T-helper 1 cell treated with Interleukin-12 subunit alpha and Interleukin-12 subunit beta and Interleukin-4 antibody, amounts not matched to agents 30 μg/mL and 1 μg/mL, for 36 hours (primary cell): Measurements from ENCODE around the gene BCL2L11.

Experiments
- H3K27ac Mint-ChIP-seq: one replicate; pipeline ENCODE4 v1.8.0; 2021; ENCODE audit warnings: mild to moderate bottlenecking, mixed read lengths
- H3K27me3 Mint-ChIP-seq: one replicate; pipeline ENCODE4 v1.8.0; 2021; ENCODE audit warnings: low read depth, mixed read lengths
- H3K36me3 Mint-ChIP-seq: one replicate; pipeline ENCODE4 v1.8.0; 2021; ENCODE audit warnings: low read depth, mixed read lengths
- H3K4me1 Mint-ChIP-seq: one replicate; pipeline ENCODE4 v1.8.0; 2021; ENCODE audit warnings: low read depth, mixed read lengths
- H3K4me3 Mint-ChIP-seq: one replicate; pipeline ENCODE4 v1.8.0; 2021; ENCODE audit warnings: mild to moderate bottlenecking, moderate library complexity, mixed read lengths
- H3K9me3 Mint-ChIP-seq: one replicate; pipeline ENCODE4 v1.8.0; 2021; ENCODE audit warnings: mixed read lengths

The BCL2L11 gene

DNA sequence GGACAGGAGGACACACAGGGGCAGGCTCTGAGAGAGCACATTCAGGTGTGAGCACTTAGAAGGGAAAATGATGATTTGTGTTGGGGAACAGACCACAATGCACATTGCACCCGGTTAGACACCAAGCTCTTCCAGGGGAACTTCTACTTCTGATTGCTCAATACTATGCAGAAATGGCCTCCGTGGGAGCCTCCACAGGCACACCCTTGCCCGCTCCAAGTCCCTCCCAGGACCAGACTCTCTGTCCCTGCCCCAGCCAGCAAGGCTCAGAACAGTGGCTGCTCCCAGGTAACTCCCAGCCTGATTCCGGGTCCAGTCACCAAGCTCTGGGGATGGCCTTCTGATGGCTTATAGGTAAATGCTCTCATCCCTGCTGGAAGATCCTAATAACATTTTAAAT is 56.2 kb downstream of the BCL2L11 start:
- Mint-ChIP-seq H3K36me3 (no peaks in the 10 kb centered on the region), H3K27me3 (peaks cover 57% of the 10 kb centered on the region), H3K27ac (no peak overlapping the region)

DNA sequence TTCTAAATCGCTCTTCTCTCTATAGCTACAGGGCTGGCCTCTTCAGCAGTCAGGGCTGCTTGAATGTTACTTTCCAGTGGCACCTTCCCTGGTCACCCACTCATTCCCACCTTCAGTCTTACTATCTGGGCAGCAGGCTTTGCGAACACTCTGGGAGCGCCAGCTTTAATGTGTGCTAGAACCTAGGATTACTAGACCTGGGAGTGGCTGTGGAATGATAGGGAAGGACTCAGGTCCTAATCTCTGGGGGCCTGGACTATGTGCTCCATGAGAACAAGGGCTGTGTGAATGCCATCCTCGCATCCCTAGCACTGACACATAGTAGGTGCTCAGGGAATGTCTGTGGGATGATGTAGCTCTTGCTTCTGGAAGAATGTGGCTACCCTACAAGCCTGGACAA is 57.6 kb downstream of the BCL2L11 start:
- H3K4me1 Mint-ChIP-seq, result peaks cover 6% of the 10 kb centered on the region
- H3K36me3 Mint-ChIP-seq, result no peaks in the 10 kb centered on the region
- no peak overlapping the region for H3K27ac Mint-ChIP-seq
- H3K27me3 Mint-ChIP-seq, result peaks cover 55% of the 10 kb centered on the region
- H3K9me3 Mint-ChIP-seq, result no peaks in the 10 kb centered on the region
- no peak overlapping the region for H3K4me3 Mint-ChIP-seq

More for the DNA sequence above, 56.2 kb downstream of the BCL2L11 start:
- peaks cover 7% of the 10 kb centered on the region for H3K4me1 Mint-ChIP-seq
- H3K9me3 Mint-ChIP-seq, result no peaks in the 10 kb centered on the region
- H3K4me3 Mint-ChIP-seq, result no peak overlapping the region

DNA sequence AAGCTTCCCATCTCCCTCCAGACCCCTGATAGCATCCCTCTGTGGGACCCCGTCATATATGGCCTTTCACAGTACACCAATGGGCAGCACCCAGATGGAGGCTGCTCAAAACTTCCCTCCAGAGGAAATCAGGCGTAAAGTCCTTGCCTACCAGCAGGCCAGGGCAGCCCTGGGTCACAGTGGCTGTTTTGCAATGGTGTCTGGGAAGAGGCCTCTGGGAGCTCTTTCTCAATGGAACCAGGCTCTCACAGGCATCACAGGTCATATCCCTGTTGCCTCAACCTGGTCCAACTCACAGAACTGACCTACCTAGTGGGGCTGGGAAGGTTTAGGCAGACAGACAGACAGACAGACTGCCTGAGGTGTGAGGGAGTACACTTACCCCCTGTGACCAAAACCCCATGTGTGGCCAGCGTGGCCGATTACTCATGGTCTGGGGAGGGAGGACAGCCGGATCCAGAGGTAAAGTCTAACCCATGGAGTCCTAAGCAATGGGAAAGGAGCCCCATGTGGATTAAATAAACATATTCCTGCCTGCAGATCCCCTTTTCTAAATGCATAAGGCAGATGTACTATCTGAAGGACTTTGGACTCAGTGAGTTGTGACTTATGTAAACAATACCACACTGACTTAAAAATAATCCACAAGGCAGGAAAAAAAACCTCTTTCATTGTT is 58.2 kb downstream of the BCL2L11 start:
- Mint-ChIP-seq H3K36me3 (no peaks in the 10 kb centered on the region), H3K27ac (no peak overlapping the region), H3K9me3 (no peaks in the 10 kb centered on the region), H3K4me3 (no peak overlapping the region), H3K4me1 (peaks cover 6% of the 10 kb centered on the region), H3K27me3 (peaks cover 52% of the 10 kb centered on the region)

DNA sequence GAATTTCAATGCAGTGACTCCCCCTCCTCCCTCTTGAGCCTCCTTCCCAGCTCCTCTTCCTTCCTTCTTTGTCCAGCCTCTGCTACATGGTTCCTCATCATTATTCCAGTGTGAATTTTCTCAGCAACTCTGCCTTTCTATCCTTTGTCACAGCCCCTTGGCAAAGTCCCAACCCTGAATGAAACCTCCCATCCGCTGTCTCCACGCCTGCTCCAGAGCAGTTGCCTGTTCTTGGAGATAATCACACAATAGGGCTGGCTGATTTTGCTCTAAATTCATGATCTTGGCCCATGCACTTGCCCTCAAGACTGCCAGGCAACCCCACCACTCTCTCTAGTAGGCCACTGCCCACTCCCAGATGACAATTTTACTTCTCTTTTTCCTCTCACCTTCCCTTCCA is 61.4 kb downstream of the BCL2L11 start:
- no peaks in the 10 kb centered on the region for H3K4me1 Mint-ChIP-seq
- H3K9me3 Mint-ChIP-seq, result no peaks in the 10 kb centered on the region
- H3K27me3 Mint-ChIP-seq, result peaks cover 40% of the 10 kb centered on the region
- H3K4me3 Mint-ChIP-seq, result no peak overlapping the region
- H3K36me3 Mint-ChIP-seq, result no peaks in the 10 kb centered on the region
- no peak overlapping the region for H3K27ac Mint-ChIP-seq

DNA sequence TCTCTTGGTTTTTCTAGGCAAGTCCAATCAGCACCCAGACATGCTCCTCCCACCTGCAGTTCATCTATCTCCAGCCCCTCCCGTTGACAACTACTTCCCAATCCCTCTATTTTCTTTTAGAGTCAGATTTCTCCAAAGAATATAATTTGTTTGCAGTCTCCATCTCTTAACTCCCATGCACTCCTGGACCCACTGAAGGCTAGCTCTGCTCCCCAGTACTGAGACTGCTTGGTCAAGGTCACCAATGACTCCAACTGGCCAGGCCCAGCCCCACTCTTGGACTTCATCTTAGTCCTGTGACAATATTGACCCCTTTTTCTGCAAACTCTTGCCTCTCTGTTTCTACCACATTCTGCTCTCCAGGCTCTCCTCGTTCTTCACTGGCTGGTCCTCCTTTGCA is 62.0 kb downstream of the BCL2L11 start:
- peaks cover 36% of the 10 kb centered on the region for H3K27me3 Mint-ChIP-seq
- H3K9me3 Mint-ChIP-seq, result no peaks in the 10 kb centered on the region
- H3K36me3 Mint-ChIP-seq, result no peaks in the 10 kb centered on the region
- no peak overlapping the region for H3K4me3 Mint-ChIP-seq
- H3K27ac Mint-ChIP-seq, result no peak overlapping the region
- H3K4me1 Mint-ChIP-seq, result no peaks in the 10 kb centered on the region

DNA sequence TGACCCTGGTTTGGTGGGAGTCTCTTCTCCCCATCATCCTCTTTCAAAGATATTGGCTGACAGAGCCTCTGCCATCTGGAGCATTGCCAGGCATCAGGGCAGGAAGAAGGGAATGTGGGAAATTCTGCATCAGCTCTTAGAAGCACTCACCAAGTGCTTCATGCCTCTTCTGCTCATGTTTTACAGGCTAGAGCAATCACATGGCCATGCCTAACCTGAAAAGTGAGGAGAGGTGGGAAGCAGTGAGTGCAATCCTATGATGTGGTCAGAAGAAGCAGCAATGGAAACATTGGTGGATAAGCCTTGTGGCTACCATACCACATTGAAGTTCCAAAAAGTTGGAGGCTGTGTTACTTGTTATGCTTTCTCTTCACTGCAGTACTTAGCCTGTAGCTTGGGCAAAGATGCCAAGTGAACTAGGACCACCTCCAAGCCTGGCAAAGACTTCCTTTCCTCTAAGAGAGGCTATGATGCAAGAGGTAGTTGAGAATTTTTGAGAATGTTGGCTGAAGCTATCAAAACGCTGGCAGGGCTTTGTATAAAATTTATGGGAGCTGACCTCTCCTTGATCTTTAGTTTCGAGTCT is 64.1 kb downstream of the BCL2L11 start:
- Mint-ChIP-seq H3K4me3 (no peak overlapping the region), H3K9me3 (no peaks in the 10 kb centered on the region), H3K4me1 (no peaks in the 10 kb centered on the region), H3K36me3 (no peaks in the 10 kb centered on the region), H3K27ac (no peak overlapping the region), H3K27me3 (peaks cover 26% of the 10 kb centered on the region)

DNA sequence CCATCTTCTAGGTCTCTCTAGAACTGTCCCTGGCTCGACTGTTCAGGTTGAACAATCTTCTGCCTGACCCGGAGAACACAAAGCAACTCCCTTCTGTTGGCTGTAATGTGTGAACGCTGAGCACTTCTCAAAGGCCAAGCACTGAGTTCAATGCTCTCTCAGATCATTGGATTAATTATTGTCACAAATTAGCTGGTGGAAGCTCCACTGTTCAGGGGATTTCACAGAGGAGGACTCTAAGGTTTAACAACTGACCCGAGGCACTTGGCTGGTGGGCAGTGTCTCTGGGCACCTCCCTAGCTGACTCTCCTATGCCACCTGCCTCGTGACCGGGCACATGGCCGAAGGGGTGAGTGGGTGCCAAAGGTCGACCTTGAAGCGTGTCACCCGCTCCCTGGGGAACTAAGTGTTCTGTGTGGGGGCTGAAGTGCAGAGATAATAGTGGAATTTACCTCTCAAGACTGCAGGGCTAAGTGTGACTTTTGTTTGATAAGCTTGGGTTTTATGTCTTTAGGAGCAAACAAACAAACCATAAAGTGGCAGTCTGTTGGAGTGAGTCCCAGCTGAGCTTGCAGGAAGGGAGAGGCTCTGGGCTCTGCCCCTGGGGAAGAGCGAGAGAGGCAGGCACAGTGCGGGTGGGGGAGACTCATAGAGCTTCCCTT is 64.8 kb downstream of the BCL2L11 start:
- Mint-ChIP-seq H3K4me1 (no peaks in the 10 kb centered on the region), H3K36me3 (no peaks in the 10 kb centered on the region), H3K27ac (no peak overlapping the region), H3K9me3 (no peaks in the 10 kb centered on the region), H3K4me3 (no peak overlapping the region), H3K27me3 (peaks cover 22% of the 10 kb centered on the region)

DNA sequence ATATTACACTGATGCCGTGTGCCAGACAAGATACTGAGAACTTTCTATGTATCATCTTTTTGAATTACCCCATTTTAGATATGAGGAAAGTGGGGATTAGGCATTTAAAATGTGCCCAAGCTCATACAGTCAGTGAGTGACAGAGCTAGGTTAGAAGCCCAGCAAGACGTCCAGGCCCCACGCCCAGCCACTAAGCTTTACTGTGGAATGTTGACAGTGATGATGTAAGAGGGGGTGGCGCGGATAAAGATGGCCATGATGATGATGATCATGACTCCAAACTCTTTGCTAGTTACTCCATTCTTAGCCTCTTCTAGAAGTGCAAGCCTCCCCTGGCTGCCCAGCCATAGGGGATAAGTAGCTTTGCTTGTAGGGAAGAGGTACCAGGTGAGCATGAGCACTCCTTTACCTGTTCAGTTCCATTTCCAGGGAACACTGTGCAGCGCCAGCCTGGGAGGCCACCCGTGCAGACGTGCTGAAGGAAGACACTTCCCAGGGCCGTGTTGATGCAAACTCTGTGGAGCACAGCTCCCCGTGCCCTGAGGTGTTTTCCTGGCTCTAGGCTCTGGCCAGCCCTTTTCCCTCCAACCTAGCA is 65.5 kb downstream of the BCL2L11 start:
- peaks cover 16% of the 10 kb centered on the region for H3K27me3 Mint-ChIP-seq
- no peak overlapping the region for H3K27ac Mint-ChIP-seq
- no peak overlapping the region for H3K4me3 Mint-ChIP-seq
- H3K36me3 Mint-ChIP-seq, result no peaks in the 10 kb centered on the region
- no peaks in the 10 kb centered on the region for H3K4me1 Mint-ChIP-seq
- H3K9me3 Mint-ChIP-seq, result no peaks in the 10 kb centered on the region

DNA sequence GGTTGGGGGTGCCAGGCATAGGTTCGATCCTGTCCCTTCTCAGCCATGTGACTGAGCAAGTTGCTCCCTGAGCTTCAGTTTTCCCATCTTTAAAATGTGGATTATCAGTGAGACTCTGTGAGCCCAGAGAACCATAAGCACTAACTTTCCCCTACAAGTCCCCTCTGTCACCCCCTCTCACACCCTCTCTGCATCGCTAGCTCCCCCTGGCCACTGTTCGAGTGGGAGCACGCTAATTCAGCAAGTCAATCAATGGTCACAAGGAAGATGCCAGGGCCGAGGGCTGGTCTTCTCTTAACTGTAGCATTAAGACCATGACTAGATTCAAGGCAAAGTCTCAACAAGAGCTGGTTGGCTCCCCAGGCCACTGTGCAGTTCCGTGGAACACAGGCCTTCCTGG is 66.2 kb downstream of the BCL2L11 start:
- no peak overlapping the region for H3K4me3 Mint-ChIP-seq
- H3K36me3 Mint-ChIP-seq, result no peaks in the 10 kb centered on the region
- no peak overlapping the region for H3K27ac Mint-ChIP-seq
- no peaks in the 10 kb centered on the region for H3K4me1 Mint-ChIP-seq
- no peaks in the 10 kb centered on the region for H3K9me3 Mint-ChIP-seq
- H3K27me3 Mint-ChIP-seq, result peaks cover 18% of the 10 kb centered on the region

DNA sequence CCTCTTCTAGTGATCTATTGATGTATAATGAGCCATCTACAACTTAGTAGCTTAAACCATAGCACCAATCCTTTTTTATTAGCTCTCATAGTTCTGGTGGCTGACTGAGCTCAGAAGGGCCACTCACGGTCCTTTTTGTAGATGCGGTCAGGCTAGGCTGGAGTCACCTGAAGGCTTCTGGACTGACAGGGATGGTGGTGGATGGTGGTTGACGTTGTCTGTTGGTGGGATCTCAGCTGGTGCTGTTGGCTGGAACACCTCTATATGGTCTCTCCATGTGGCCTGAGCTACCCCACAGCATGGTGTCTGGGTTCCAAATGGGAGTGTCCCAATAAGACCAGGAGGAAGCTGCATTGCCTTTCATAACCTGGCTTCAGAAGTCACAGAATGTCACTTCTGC is 68.0 kb downstream of the BCL2L11 start:
- Mint-ChIP-seq H3K36me3 (peaks cover 1% of the 10 kb centered on the region), H3K27ac (no peak overlapping the region), H3K4me3 (no peak overlapping the region), H3K4me1 (no peaks in the 10 kb centered on the region), H3K9me3 (no peaks in the 10 kb centered on the region), H3K27me3 (peaks cover 24% of the 10 kb centered on the region)

DNA sequence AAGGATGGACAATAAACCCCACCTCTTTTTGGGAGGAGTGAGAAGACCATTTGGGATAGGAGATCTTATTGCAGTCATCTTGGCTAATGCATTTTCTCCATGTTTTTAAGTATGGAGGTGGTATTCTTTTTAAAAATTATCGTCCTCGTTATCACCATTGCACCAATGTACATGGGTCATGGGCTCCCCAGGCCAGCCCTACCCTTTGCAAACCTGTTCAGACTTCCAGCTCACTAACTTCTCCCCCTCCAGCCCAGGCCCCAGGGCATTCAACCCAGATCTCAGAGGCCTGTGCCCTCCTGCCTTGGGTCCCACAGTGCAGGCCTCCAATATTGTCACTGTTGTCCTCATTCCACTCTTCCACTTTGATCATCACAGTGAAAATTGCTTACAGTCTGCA is 68.4 kb downstream of the BCL2L11 start:
- H3K36me3 Mint-ChIP-seq, result peaks cover 2% of the 10 kb centered on the region
- H3K9me3 Mint-ChIP-seq, result no peaks in the 10 kb centered on the region
- H3K27ac Mint-ChIP-seq, result no peak overlapping the region

DNA sequence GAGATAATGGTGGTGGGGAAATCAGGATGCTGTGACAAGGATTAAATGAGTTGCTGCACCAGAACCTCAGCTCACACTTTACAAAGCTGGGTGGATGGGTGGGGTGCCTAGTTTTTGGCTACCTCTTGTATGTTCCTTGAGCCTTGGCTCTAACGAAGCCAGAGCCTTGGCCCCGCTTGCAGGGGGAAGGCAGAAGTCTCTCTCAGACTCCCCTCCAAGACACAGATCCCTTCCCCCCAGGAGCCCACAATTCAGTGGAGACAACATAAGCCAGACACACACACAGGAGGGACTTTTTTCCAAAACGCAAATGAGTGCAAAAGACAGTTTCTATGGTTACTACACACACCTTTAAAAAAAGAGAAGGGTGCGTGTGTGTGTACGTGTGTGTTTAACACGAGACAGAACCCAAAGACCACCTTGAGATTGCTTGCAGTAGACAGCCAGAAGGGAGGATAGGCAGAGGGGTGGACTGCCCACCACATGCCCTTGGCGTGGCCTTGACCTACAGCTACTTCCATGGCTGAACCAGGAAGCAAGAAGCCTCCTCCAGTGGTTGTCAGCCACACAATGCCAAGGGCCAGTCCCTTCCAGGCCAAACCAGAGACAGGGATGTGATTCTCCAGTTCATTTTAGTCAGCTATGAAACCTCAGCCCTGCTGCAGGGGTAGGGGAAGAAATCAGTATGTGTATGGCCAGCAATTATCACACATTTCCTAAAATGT is 70.3 kb downstream of the BCL2L11 start:
- Mint-ChIP-seq H3K4me3 (no peak overlapping the region), H3K4me1 (peaks cover 8% of the 10 kb centered on the region), H3K9me3 (no peaks in the 10 kb centered on the region), H3K27ac (no peak overlapping the region), H3K27me3 (peaks cover 27% of the 10 kb centered on the region), H3K36me3 (peaks cover 2% of the 10 kb centered on the region)

More for the DNA sequence above, 68.4 kb downstream of the BCL2L11 start:
- Mint-ChIP-seq H3K27me3 (peaks cover 26% of the 10 kb centered on the region), H3K4me1 (no peaks in the 10 kb centered on the region), H3K4me3 (no peak overlapping the region)

DNA sequence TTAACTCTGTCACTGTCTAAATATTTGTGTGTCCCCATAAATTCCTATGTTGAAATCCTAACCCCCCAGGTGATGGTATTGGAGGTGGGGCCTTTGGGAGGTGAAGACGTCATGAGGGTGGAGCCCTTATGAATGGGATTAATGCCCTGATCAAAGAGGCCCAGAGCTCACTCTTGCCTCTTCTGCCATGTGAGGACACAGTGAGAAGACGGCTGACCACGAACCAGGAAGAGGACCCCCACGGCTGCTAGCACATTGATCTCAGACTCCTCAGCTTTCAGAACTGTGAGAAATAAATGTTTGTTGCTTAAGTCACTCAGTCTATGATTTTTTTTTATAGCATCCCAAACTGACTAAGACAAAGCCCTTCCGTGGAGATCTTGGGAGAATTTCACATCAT is 71.2 kb downstream of the BCL2L11 start:
- no peak overlapping the region for H3K27ac Mint-ChIP-seq

DNA sequence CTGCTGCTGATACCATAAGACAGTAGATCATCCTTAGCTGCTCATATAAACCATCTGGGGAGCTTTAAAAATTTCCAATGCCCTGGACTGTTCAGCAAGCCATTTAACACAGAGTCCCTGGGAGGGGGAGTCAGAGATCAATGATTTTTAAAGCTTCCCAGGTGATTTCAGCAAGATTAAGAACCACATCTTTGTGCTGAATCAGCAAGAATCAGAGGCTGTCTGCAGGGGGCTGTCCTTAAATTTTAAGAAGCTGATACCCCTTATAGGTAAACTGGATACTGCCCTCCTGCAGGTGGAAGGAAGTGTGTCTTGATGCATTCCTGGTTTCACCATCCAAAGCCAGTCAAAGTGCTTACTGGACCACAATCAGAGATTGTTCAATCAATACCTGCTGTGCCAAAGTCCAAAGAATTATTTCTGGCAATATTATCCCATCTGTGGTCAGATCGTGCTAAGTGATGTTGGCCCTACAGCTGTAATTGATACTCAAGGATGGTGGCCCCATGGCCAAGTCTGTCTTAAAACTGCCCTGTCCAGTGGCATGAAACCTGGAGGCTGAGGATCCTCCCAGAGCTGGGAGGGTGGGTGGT is 72.2 kb downstream of the BCL2L11 start:
- Mint-ChIP-seq H3K4me1 (peaks cover 15% of the 10 kb centered on the region), H3K4me3 (no peak overlapping the region), H3K9me3 (no peaks in the 10 kb centered on the region), H3K27ac (no peak overlapping the region), H3K36me3 (peaks cover 4% of the 10 kb centered on the region), H3K27me3 (peaks cover 35% of the 10 kb centered on the region)

More for the DNA sequence above, 71.2 kb downstream of the BCL2L11 start:
- H3K9me3 Mint-ChIP-seq, result no peaks in the 10 kb centered on the region
- H3K36me3 Mint-ChIP-seq, result peaks cover 3% of the 10 kb centered on the region
- peaks cover 13% of the 10 kb centered on the region for H3K4me1 Mint-ChIP-seq
- H3K27me3 Mint-ChIP-seq, result peaks cover 31% of the 10 kb centered on the region
- H3K4me3 Mint-ChIP-seq, result no peak overlapping the region
